Erythroblast (primary cell): Measurements from ENCODE around the gene DPP7.

Experiments
- GATA1 ChIP-seq: IDR thresholded peaks from 2 replicates; pipeline ENCODE4 v1.6.1; 2011; ENCODE audit warnings: low read depth, mild to moderate bottlenecking, control low read depth, low read length, moderate library complexity
- POLR2A ChIP-seq: IDR thresholded peaks from 2 replicates; pipeline ENCODE4 v1.6.1; 2011; ENCODE audit warnings: mild to moderate bottlenecking, low read length

GRCh38 chr9:137161558-137162486, 47.3 kb upstream of the DPP7 start:
- TF ChIP-seq POLR2A (no peak), GATA1 (no peak)
